ENCODE data around the gene ARHGAP22. TPM values are rescaled to one million over a fixed set of nuclear protein-coding genes. Genes with fewer than 3 reads are reported as not detected.

Gene ARHGAP22
- total RNA-seq, 1 experiment from 2014 or later = 1.8 TPM

DNA sequence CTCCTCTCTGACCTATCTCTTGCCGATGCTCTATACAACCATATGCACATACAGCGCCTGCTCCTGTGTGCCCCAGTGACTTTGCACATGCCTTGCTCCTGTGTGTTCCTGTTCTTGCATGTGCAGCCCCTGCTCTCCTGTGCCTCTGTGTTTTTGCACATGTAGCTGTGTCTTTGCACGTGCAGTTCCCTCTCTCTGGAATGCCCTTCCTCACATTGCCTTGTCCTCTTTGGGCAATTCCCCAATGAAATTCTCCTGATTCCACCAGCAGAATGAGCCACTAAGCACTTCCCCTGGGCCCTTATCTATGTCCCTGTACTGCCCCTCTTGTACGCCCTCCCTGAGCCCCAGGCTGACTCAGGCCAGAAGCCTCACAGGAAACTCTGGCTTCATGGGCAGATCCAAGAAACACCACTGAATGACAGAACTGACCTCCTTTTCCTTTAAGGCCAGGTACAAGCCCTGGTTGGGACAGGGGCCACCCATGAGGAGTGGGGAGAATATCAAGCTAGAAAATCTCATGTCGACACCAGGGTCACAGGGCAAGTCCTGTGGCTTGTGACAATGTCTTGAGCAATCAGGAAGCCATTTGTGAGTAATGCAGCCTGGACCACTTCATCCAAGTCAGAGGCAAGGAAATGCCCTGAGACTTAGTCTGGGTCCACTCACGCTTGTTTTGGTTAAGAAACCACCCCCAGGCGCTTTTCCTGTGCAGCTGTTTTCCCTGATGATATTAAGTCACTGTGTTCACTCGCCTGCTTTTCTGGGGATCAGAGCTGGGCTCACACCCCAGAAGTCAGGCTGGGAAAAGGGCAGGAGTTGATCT lies 1.9 kb upstream of the ARHGAP22 start:
- H3K36me3 ChIP-seq (ENCODE audit: control insufficient read depth, insufficient read depth, low read length) = peaks cover 2% of the 10 kb centered on the region; the same call in 1 of the 2 replicates
- ChIA-PET CTCF (interaction anchor here (0.5 to 1.4 kb wide), 2 partner anchors 49 kb away, joined by 4 to 5 read pairs; no protein-coding TSS in a partner anchor), POLR2A (no interaction called here)
- no peak overlapping the region for H3K27ac ChIP-seq (ENCODE audit: low read length)
- no peaks in the 10 kb centered on the region for H3K9me3 ChIP-seq (ENCODE audit: control insufficient read depth, insufficient read depth, low read depth, low read length)
- intact Hi-C loops (cut with micrococcal nuclease; ENCODE audit: unreplicated experiment) = no loop called here
- no TSS peak for BruUV-seq (replicated peaks)
- in situ Hi-C loops (cut with HindIII; ENCODE audit: low pct_unique_long_range_greater_than_20kb, low sequenced_read_pairs) = no loop called here
- DNase-seq (ENCODE audit: low read depth, low spot score) = peak; percentile 64
- H3K4me1 ChIP-seq (ENCODE audit: control insufficient read depth, insufficient read depth, low read length) = no peaks in the 10 kb centered on the region
- no peak overlapping the region for H3K4me3 ChIP-seq (ENCODE audit: low read depth in 2 of 2, low read length in 2 of 2)
- ATAC-seq = peak; percentile 28; the same call in 1 of the 2 replicates
- TF ChIP-seq POLR2AphosphoS5 (IDR thresholded peaks at IDR 0.05; ENCODE audit: low read depth, low read length) (no peak), TCF7L2 (IDR thresholded peaks at IDR 0.05; ENCODE audit: low read depth, low read length) (no peak), CTCF (IDR thresholded peaks at IDR 0.05) (no peak), SIN3A (IDR thresholded peaks at IDR 0.05; ENCODE audit: borderline replicate concordance, insufficient read depth, low read depth, low read length) (no peak)
- TF ChIP-seq, protein P1, sequence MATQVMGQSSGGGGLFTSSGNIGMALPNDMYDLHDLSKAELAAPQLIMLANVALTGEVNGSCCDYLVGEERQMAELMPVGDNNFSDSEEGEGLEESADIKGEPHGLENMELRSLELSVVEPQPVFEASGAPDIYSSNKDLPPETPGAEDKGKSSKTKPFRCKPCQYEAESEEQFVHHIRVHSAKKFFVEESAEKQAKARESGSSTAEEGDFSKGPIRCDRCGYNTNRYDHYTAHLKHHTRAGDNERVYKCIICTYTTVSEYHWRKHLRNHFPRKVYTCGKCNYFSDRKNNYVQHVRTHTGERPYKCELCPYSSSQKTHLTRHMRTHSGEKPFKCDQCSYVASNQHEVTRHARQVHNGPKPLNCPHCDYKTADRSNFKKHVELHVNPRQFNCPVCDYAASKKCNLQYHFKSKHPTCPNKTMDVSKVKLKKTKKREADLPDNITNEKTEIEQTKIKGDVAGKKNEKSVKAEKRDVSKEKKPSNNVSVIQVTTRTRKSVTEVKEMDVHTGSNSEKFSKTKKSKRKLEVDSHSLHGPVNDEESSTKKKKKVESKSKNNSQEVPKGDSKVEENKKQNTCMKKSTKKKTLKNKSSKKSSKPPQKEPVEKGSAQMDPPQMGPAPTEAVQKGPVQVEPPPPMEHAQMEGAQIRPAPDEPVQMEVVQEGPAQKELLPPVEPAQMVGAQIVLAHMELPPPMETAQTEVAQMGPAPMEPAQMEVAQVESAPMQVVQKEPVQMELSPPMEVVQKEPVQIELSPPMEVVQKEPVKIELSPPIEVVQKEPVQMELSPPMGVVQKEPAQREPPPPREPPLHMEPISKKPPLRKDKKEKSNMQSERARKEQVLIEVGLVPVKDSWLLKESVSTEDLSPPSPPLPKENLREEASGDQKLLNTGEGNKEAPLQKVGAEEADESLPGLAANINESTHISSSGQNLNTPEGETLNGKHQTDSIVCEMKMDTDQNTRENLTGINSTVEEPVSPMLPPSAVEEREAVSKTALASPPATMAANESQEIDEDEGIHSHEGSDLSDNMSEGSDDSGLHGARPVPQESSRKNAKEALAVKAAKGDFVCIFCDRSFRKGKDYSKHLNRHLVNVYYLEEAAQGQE (IDR thresholded peaks at IDR 0.05; ENCODE audit: insufficient read depth in 1 of 2, low read depth in 2 of 2, low read length in 1 of 2) = no peak
- peaks cover 11% of the 10 kb centered on the region for H3K27me3 ChIP-seq (ENCODE audit: control insufficient read depth, insufficient read depth, low read length)

- Histone ChIP-seq H3K27me3 (ENCODE audit: control insufficient read depth, insufficient read depth, low read length) (peaks cover 11% of the 10 kb centered on the region), H3K27ac (ENCODE audit: low read length) (no peak overlapping the region), H3K4me1 (ENCODE audit: control insufficient read depth, insufficient read depth, low read length) (no peaks in the 10 kb centered on the region), H3K4me3 (ENCODE audit: low read depth in 2 of 2, low read length in 2 of 2) (no peak overlapping the region), H3K36me3 (ENCODE audit: control insufficient read depth, insufficient read depth, low read length) (peaks cover 2% of the 10 kb centered on the region; the same call in 1 of the 2 replicates), H3K9me3 (ENCODE audit: control insufficient read depth, insufficient read depth, low read depth, low read length) (no peaks in the 10 kb centered on the region)
- intact Hi-C loops (cut with micrococcal nuclease; ENCODE audit: unreplicated experiment) = no loop called here
- BruUV-seq (replicated peaks) = no TSS peak
- no peak for TF ChIP-seq POLR2AphosphoS5 (IDR thresholded peaks at IDR 0.05; ENCODE audit: low read depth, low read length)
- TF ChIP-seq TCF7L2 (IDR thresholded peaks at IDR 0.05; ENCODE audit: low read depth, low read length) = no peak
- no peak for TF ChIP-seq SIN3A (IDR thresholded peaks at IDR 0.05; ENCODE audit: borderline replicate concordance, insufficient read depth, low read depth, low read length)
- TF ChIP-seq CTCF (IDR thresholded peaks at IDR 0.05) = no peak
- in situ Hi-C loops (cut with HindIII; ENCODE audit: low pct_unique_long_range_greater_than_20kb, low sequenced_read_pairs) = no loop called here
- ATAC-seq = no peak
- ChIA-PET POLR2A (interaction anchor here (0.6 kb wide), 2 partner anchors 17 to 1717 kb away, joined by 3 read pairs; no protein-coding TSS in a partner anchor), CTCF (interaction anchor here (0.5 to 0.7 kb wide), 3 partner anchors 28 to 54 kb away, joined by 3 to 5 read pairs (median 4); no protein-coding TSS in a partner anchor)
- no peak for DNase-seq (ENCODE audit: low read depth, low spot score)
These were observed 1.1 kb upstream of the ARHGAP22 start for GRCh38 chr10:48605786-48606529.
